HepG2 (cell line): ENCODE data around the gene SLC20A1.

Experiments
- JUND ChIP-seq: sonication (generic); formaldehyde crosslinking; IDR thresholded peaks from 2 replicates; pipeline ENCODE4 v1.8.0; 2022; ENCODE audit warnings: mild to moderate bottlenecking, missing genetic modification reagents
- MAFK ChIP-seq, 2 experiments: IDR thresholded peaks in 1 of 2; conservative IDR thresholded peaks in 1 of 2; 2 replicates each; pipeline ENCODE4 v1.6.1; 2011; ENCODE audit warnings: improper control_type of control experiment in 2 of 2, low read length in 2 of 2
- RORA ChIP-seq: sonication (generic); formaldehyde crosslinking; IDR thresholded peaks from 2 replicates; pipeline ENCODE4 v1.5.0; 2020; ENCODE audit warnings: mild to moderate bottlenecking, missing genetic modification reagents, moderate library complexity
- RXRB ChIP-seq: IDR thresholded peaks from 2 replicates; pipeline ENCODE4 v1.6.1; 2016; ENCODE audit warnings: borderline replicate concordance, missing genetic modification reagents, missing compliant biosample characterization
- ZIK1 ChIP-seq: sonication (generic); formaldehyde crosslinking; IDR thresholded peaks from 2 replicates; pipeline ENCODE4 v1.5.0; 2020; ENCODE audit warnings: mild to moderate bottlenecking, low read depth, missing genetic modification reagents, borderline replicate concordance
- ZNF10 ChIP-seq: sonication (generic); formaldehyde crosslinking; IDR thresholded peaks from 2 replicates; pipeline ENCODE4 v1.4.0; 2020; ENCODE audit warnings: mild to moderate bottlenecking, low read depth, missing genetic modification reagents, borderline replicate concordance
- TF ChIP-seq, protein P1 (sequence below): sonication (generic); formaldehyde crosslinking; IDR thresholded peaks from 2 replicates; pipeline ENCODE4 v1.5.1; 2020; ENCODE audit warnings: missing genetic modification reagents, mild to moderate bottlenecking, borderline replicate concordance
- TF ChIP-seq, protein P2 (sequence below), 2 experiments: sonication (generic) in 1 of 2; formaldehyde crosslinking in 1 of 2; IDR thresholded peaks; 2 replicates each; pipeline versions ENCODE4 v1.4.0 to v1.6.1; 2018 to 2020; ENCODE audit warnings: missing genetic modification reagents in 2 of 2, borderline replicate concordance in 1 of 2, low read depth in 1 of 2, mild to moderate bottlenecking in 1 of 2, missing biosample characterization in 1 of 2
- TF ChIP-seq, protein P3 (sequence below): sonication (generic); formaldehyde crosslinking; IDR thresholded peaks from 2 replicates; pipeline ENCODE4 v1.5.0; 2020; ENCODE audit warnings: mild to moderate bottlenecking, missing genetic modification reagents, moderate library complexity
- TF ChIP-seq, protein P4 (sequence below): sonication (generic); formaldehyde crosslinking; IDR thresholded peaks from 2 replicates; pipeline ENCODE4 v1.9.0; 2021; ENCODE audit warnings: missing genetic modification reagents, mild to moderate bottlenecking, borderline replicate concordance
- TF ChIP-seq, protein P5 (sequence below), 2 experiments: fragments of 450-650 bp in 1 of 2; sonication (generic) in 1 of 2; formaldehyde crosslinking; IDR thresholded peaks; 2 replicates each; pipeline versions ENCODE4 v1.5.0 to v1.8.0; 2020 to 2022; ENCODE audit warnings: mild to moderate bottlenecking in 1 of 2, missing genetic modification reagents in 1 of 2
- TF ChIP-seq, protein P6 (sequence below): sonication (generic); formaldehyde crosslinking; IDR thresholded peaks from 2 replicates; pipeline ENCODE4 v1.4.0; 2020; ENCODE audit warnings: mild to moderate bottlenecking, low read depth, missing genetic modification reagents

DNA sequence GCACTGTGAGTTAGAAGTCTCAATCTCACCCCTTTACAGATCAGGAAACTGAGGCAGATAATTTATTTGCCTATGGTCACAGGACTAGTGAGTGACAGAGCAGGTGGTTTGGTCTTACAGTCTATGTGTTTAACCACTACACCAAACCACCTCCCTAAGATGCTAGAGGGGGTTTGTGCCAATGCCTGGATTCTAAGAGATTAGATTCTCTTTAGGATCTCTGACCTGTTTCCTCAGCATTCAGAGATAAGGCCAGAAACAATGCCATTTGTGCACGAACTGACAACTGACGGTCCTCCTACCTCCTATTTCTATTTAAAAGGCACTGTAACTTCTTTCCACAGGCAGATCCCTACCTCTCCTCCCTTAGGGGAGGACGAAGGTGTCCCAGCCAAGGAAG lies 2.3 kb upstream of the SLC20A1 start:
- TF ChIP-seq RORA (CRISPR knock-in tag), result no peak
- TF ChIP-seq, protein P1, sequence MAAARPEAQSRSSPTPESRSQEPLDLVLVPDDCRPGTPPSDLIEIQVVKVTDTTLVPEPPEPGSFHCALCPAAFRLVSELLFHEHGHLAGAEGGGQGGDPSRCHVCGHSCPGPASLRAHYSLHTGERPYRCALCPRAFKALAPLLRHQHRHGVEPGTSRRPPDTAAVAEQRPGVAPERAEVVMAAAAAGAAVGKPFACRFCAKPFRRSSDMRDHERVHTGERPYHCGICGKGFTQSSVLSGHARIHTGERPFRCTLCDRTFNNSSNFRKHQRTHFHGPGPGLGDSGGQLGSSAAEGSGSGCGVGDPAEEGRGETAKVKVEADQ (CRISPR knock-in tag), result no peak
- TF ChIP-seq, protein P2, sequence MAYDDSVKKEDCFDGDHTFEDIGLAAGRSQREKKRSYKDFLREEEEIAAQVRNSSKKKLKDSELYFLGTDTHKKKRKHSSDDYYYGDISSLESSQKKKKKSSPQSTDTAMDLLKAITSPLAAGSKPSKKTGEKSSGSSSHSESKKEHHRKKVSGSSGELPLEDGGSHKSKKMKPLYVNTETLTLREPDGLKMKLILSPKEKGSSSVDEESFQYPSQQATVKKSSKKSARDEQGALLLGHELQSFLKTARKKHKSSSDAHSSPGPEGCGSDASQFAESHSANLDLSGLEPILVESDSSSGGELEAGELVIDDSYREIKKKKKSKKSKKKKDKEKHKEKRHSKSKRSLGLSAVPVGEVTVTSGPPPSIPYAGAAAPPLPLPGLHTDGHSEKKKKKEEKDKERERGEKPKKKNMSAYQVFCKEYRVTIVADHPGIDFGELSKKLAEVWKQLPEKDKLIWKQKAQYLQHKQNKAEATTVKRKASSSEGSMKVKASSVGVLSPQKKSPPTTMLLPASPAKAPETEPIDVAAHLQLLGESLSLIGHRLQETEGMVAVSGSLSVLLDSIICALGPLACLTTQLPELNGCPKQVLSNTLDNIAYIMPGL (CRISPR knock-in tag; IDR thresholded peaks at IDR 0.05; ENCODE audit: borderline replicate concordance in 1 of 2, low read depth in 1 of 2), result no peak
- TF ChIP-seq, protein P3, sequence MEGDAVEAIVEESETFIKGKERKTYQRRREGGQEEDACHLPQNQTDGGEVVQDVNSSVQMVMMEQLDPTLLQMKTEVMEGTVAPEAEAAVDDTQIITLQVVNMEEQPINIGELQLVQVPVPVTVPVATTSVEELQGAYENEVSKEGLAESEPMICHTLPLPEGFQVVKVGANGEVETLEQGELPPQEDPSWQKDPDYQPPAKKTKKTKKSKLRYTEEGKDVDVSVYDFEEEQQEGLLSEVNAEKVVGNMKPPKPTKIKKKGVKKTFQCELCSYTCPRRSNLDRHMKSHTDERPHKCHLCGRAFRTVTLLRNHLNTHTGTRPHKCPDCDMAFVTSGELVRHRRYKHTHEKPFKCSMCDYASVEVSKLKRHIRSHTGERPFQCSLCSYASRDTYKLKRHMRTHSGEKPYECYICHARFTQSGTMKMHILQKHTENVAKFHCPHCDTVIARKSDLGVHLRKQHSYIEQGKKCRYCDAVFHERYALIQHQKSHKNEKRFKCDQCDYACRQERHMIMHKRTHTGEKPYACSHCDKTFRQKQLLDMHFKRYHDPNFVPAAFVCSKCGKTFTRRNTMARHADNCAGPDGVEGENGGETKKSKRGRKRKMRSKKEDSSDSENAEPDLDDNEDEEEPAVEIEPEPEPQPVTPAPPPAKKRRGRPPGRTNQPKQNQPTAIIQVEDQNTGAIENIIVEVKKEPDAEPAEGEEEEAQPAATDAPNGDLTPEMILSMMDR (CRISPR knock-in tag), result no peak
- TF ChIP-seq, protein P4, sequence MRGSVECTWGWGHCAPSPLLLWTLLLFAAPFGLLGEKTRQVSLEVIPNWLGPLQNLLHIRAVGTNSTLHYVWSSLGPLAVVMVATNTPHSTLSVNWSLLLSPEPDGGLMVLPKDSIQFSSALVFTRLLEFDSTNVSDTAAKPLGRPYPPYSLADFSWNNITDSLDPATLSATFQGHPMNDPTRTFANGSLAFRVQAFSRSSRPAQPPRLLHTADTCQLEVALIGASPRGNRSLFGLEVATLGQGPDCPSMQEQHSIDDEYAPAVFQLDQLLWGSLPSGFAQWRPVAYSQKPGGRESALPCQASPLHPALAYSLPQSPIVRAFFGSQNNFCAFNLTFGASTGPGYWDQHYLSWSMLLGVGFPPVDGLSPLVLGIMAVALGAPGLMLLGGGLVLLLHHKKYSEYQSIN, result no peak
- no peak for TF ChIP-seq RXRB (CRISPR knock-in tag)
- TF ChIP-seq ZIK1 (CRISPR knock-in tag), result no peak
- no peak for TF ChIP-seq MAFK (conservative IDR thresholded peaks at IDR 0.05 in 1 of 2, IDR thresholded peaks at IDR 0.05 in 1 of 2; ENCODE audit: low read length in 2 of 2)
- no peak for TF ChIP-seq ZNF10 (CRISPR knock-in tag)
- no peak for TF ChIP-seq JUND (CRISPR knock-in tag)
- TF ChIP-seq, protein P5, sequence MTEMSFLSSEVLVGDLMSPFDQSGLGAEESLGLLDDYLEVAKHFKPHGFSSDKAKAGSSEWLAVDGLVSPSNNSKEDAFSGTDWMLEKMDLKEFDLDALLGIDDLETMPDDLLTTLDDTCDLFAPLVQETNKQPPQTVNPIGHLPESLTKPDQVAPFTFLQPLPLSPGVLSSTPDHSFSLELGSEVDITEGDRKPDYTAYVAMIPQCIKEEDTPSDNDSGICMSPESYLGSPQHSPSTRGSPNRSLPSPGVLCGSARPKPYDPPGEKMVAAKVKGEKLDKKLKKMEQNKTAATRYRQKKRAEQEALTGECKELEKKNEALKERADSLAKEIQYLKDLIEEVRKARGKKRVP (CRISPR knock-in tag; IDR thresholded peaks at IDR 0.05), result no peak
- TF ChIP-seq, protein P6, sequence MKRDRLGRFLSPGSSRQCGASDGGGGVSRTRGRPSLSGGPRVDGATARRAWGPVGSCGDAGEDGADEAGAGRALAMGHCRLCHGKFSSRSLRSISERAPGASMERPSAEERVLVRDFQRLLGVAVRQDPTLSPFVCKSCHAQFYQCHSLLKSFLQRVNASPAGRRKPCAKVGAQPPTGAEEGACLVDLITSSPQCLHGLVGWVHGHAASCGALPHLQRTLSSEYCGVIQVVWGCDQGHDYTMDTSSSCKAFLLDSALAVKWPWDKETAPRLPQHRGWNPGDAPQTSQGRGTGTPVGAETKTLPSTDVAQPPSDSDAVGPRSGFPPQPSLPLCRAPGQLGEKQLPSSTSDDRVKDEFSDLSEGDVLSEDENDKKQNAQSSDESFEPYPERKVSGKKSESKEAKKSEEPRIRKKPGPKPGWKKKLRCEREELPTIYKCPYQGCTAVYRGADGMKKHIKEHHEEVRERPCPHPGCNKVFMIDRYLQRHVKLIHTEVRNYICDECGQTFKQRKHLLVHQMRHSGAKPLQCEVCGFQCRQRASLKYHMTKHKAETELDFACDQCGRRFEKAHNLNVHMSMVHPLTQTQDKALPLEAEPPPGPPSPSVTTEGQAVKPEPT (CRISPR knock-in tag), result no peak
